ENCODE results near the gene CNOT2. TPM values are rescaled to one million over a fixed set of nuclear protein-coding genes. Genes with fewer than 3 reads are reported as not detected.
A peak's percentile ranks its signal among the peaks of the same experiment; 100 is the strongest.

The CNOT2 gene
- total RNA-seq, 4 donors from 2014 or later: 64.1 to 107 (median 71.6) TPM

DNA sequence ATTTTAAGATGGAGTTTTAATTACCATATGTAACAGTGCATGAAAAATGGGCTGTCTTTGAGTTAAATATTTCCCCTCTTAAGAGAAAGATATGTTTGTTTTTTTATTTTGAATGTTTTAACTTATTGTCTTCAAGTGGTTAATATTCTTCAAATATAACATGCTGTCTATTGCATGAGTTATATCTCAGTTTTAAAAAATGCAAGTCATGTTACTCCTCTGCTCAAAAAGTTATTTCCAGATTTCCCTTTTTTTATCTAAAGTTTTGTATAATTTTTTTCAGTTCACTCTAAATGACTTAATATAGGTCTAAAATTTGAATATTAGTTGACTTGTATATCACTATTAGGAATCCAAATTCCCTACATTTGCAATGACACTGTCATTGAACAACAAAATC is 117.0 kb downstream of the CNOT2 start:
- Histone ChIP-seq H3K27ac (no peak overlapping the region), H3K27me3 (peaks cover 16 to 19% (median 17%) of the 10 kb centered on the region in 3 donors), H3K9me3 (no peaks in the 10 kb centered on the region), H3K4me3 (no peak overlapping the region), H3K4me1 (peaks cover 0 to 5% of the 10 kb centered on the region in 2 donors), H3K36me3 (peaks cover 0 to under 1% of the 10 kb centered on the region in 2 donors)
- ATAC-seq (no peak), DNase-seq (no peak)
- TF ChIP-seq, protein P1, sequence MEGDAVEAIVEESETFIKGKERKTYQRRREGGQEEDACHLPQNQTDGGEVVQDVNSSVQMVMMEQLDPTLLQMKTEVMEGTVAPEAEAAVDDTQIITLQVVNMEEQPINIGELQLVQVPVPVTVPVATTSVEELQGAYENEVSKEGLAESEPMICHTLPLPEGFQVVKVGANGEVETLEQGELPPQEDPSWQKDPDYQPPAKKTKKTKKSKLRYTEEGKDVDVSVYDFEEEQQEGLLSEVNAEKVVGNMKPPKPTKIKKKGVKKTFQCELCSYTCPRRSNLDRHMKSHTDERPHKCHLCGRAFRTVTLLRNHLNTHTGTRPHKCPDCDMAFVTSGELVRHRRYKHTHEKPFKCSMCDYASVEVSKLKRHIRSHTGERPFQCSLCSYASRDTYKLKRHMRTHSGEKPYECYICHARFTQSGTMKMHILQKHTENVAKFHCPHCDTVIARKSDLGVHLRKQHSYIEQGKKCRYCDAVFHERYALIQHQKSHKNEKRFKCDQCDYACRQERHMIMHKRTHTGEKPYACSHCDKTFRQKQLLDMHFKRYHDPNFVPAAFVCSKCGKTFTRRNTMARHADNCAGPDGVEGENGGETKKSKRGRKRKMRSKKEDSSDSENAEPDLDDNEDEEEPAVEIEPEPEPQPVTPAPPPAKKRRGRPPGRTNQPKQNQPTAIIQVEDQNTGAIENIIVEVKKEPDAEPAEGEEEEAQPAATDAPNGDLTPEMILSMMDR (IDR thresholded peaks at IDR 0.05 in 4 of 5, conservative IDR thresholded peaks at IDR 0.05 in 1 of 5): no peak
- TF ChIP-seq POLR2A (IDR thresholded peaks at IDR 0.05): no peak
- intact Hi-C loops (cut with DNase I; ENCODE audit: low total_unique reads) (no loop called here), in situ Hi-C loops (cut with MboI; ENCODE audit: low sequenced_read_pairs in 4 of 4) (no loop called here)

DNA sequence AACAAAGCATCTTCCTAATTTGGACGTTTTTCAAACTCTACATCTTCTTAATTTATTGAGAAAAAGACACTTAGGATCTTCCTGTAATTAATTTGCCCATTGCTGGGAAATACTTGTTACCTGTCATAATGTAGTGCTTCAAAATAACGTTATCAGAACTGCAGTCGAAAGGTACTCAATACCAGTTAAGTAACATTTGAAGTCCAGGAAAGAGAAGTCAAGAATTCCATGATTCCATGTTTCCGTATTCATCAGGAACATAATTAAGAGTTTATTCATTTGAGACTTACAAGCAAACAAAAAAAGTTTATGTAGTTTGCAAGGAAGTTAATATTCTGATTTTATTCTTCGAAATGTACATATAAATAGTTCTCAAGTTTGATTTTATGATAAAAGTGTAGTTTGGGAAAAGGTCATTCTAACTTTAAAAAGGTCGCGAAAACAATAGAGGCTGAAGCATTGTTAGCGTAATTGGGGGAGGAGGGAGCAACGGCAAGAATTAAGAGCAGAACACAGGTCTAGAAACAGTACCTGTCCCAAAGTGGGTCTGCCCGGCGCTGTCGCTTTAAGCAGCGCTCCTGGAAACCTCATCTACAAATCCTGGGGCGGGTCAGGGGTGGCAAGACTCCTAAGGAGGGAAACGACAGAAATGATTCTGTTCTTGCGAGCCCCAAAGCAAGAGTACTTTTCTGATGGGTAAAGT is 121.6 kb downstream of the CNOT2 start:
- Histone ChIP-seq H3K9me3 (no peaks in the 10 kb centered on the region), H3K36me3 (no peaks in the 10 kb centered on the region), H3K27me3 (peaks cover 20 to 34% (median 33%) of the 10 kb centered on the region in 3 donors), H3K27ac (no peak overlapping the region), H3K4me1 (peaks cover 5 to 12% of the 10 kb centered on the region in 2 donors), H3K4me3 (peak overlapping the region in 3 of 4 donors; percentile 67 to 83 (median 81))
- ATAC-seq (no peak), DNase-seq (no peak)
- in situ Hi-C loops (cut with MboI; ENCODE audit: low sequenced_read_pairs in 4 of 4): no loop called here
- intact Hi-C loops (cut with DNase I; ENCODE audit: low total_unique reads): loop anchor here (5.0 kb wide), 1 partner anchor 123 kb away; the partner anchor contains the start of gene CNOT2
- TF ChIP-seq, protein P1 (IDR thresholded peaks at IDR 0.05 in 4 of 5, conservative IDR thresholded peaks at IDR 0.05 in 1 of 5): no peak
- no peak for TF ChIP-seq POLR2A (IDR thresholded peaks at IDR 0.05)

DNA sequence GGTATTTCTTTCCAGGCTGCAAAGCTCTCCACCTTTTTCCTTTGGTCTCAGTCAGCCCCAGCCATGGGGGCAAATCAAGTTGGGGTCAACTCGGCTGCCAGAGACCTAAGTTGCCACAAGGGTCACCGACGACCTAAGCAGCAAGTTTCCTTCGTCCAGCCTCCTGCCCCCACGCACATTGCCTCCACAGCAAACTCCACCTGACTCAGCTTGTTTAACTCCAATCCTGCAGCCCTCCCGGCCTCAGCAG is 122.1 kb downstream of the CNOT2 start:
- in situ Hi-C loops (cut with MboI; ENCODE audit: low sequenced_read_pairs in 4 of 4): no loop called here
- Histone ChIP-seq H3K9me3 (no peaks in the 10 kb centered on the region), H3K27me3 (peaks cover 20 to 34% (median 33%) of the 10 kb centered on the region in 3 donors), H3K27ac (no peak overlapping the region), H3K36me3 (no peaks in the 10 kb centered on the region), H3K4me1 (peaks cover 5 to 12% of the 10 kb centered on the region in 2 donors), H3K4me3 (peak overlapping the region; percentile 60 to 83 (median 74))
- ATAC-seq (no peak), DNase-seq (no peak)
- TF ChIP-seq, protein P1 (IDR thresholded peaks at IDR 0.05 in 4 of 5, conservative IDR thresholded peaks at IDR 0.05 in 1 of 5): no peak
- TF ChIP-seq POLR2A (IDR thresholded peaks at IDR 0.05): no peak
- intact Hi-C loops (cut with DNase I; ENCODE audit: low total_unique reads): loop anchor here (5.0 kb wide), 1 partner anchor 123 kb away; the partner anchor contains the start of gene CNOT2

DNA sequence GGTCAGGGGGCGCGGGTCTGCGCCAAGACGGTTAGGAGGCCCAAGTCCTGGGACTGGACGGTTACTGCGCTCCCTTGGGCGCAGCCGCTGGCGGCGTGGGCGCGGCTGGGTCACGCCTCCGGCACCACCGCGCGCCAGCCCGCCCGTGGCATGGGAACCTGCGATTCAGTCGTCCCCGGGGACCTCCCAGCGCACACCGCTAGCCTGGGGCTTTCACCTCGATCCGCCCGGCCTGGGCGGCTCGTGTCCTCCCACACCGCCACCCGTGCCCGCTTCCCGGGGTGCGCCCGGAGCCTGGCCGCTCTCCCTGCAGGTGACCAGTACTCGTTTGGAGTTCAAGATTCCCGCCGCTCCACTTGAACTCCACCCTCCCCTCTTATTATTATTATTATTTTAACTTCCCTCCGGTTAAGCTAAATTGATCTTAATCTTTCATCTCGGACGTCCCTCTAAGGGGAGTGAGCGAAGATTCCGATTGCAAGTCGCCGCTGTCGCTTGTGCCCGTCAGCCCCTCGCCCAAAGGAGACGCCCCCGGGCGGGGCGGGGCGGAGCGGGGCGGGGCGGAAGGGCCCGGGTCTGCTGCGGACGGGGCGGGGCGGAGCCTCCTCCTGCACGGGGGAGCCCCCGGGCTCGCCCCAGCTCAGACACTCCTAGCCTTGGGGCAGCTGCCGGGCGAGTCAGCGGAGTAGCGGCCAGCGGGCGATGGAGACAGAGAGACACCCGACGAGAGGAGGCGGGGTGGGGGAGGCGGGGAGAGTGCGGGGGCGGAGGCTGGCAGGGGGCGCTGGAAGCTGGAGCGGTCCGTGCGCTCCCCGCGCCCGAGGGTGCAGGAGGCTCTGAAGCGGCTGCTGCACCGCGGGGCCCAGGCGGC is 122.7 kb downstream of the CNOT2 start, which contains the start of gene KCNMB4:
KCNMB4 (plus strand) TSS at position 643 of the 871 bp plus-strand sequence. CDS start 445 bp downstream, outside the sequence.
- H3K9me3 ChIP-seq: no peaks in the 10 kb centered on the region
- in situ Hi-C loops (cut with MboI; ENCODE audit: low sequenced_read_pairs in 4 of 4) (no loop called here), intact Hi-C loops (cut with DNase I; ENCODE audit: low total_unique reads) (loop anchor here (5.0 kb wide), 1 partner anchor 124 kb away; the partner anchor contains the start of gene CNOT2)
- ATAC-seq (peak; percentile 34 to 64), DNase-seq (peak in 1 of 2 donors; percentile 20)
- H3K36me3 ChIP-seq: no peaks in the 10 kb centered on the region
- TF ChIP-seq, protein P1 (IDR thresholded peaks at IDR 0.05 in 4 of 5, conservative IDR thresholded peaks at IDR 0.05 in 1 of 5): no peak
- TF ChIP-seq POLR2A (IDR thresholded peaks at IDR 0.05): no peak
- H3K27me3 ChIP-seq: peaks cover 20 to 34% (median 33%) of the 10 kb centered on the region in 3 donors
- peak within 1 kb of the TSS in 3 of 4 donors; percentile 16 to 56 (median 47) for H3K27ac ChIP-seq
- peak within 1 kb of the TSS; percentile 60 to 83 (median 74) for H3K4me3 ChIP-seq
- peaks cover 5 to 12% of the 10 kb centered on the region in 2 donors for H3K4me1 ChIP-seq

Data from gastrocnemius medialis (tissue), 4 donors.